ENCODE measurements around the gene CDC34. TPM values are rescaled to one million over a fixed set of nuclear protein-coding genes. Genes with fewer than 3 reads are reported as not detected.

The CDC34 gene
- total and polyA plus RNA-seq, 9 of the 15 experiments (the other 6 are each of a cell fraction or from before 2014, with no cell fraction given): 0.80 to 203 (median 65.5) TPM

GRCh38 chr19:491146-491741 is 40.3 kb upstream of the CDC34 start (continued):
- TF ChIP-seq L3MBTL2 (IDR thresholded peaks at IDR 0.05) (peak; percentile 95), RBM34 (IDR thresholded peaks at IDR 0.05; ENCODE audit: borderline replicate concordance, insufficient read depth, low read length) (no peak), SRSF7 (optimal IDR thresholded peaks at IDR 0.05; ENCODE audit: low read depth, low read length) (no peak), SRF (CRISPR knock-in tag; IDR thresholded peaks at IDR 0.05) (no peak; a peak in 1 of 4 replicates), DEAF1 (CRISPR knock-in tag; IDR thresholded peaks at IDR 0.05) (no peak), MTA1 (IDR thresholded peaks at IDR 0.05; ENCODE audit: borderline replicate concordance) (no peak), FOXK1 (CRISPR knock-in tag; IDR thresholded peaks at IDR 0.05; ENCODE audit: borderline replicate concordance) (peak; percentile 37; the same call in 1 of the 2 replicates), SMARCB1 (IDR thresholded peaks at IDR 0.05; ENCODE audit: insufficient read length, low read depth) (no peak), MEIS2 (IDR thresholded peaks at IDR 0.05; ENCODE audit: partially characterized antibody) (no peak), RBM22 (IDR thresholded peaks at IDR 0.05; ENCODE audit: low read depth, low read length, poor library complexity, severe bottlenecking) (no peak), NFRKB (IDR thresholded peaks at IDR 0.05; ENCODE audit: low read depth) (no peak), MXD1 (CRISPR knock-in tag; IDR thresholded peaks at IDR 0.05; ENCODE audit: borderline replicate concordance, poor library complexity, severe bottlenecking) (no peak), HOMEZ (CRISPR knock-in tag; IDR thresholded peaks at IDR 0.05) (no peak), LCOR (CRISPR knock-in tag; IDR thresholded peaks at IDR 0.05) (no peak), SMARCA5 (IDR thresholded peaks at IDR 0.05) (no peak), TCF3 (CRISPR knock-in tag; IDR thresholded peaks at IDR 0.05) (no peak), CBX1 (IDR thresholded peaks at IDR 0.05; ENCODE audit: low read depth) (no peak), ESRRB (CRISPR knock-in tag; IDR thresholded peaks at IDR 0.05; ENCODE audit: borderline replicate concordance) (no peak), E2F1 (CRISPR knock-in tag; IDR thresholded peaks at IDR 0.05) (no peak), RCOR1 (IDR thresholded peaks at IDR 0.05; ENCODE audit: borderline replicate concordance in 1 of 2, low read depth in 2 of 2, low read length in 2 of 2) (no peak), ZNF280A (IDR thresholded peaks at IDR 0.05; ENCODE audit: low read depth, partially characterized antibody) (no peak), NRF1 (conservative IDR thresholded peaks at IDR 0.05 in 1 of 2, IDR thresholded peaks at IDR 0.05 in 1 of 2) (no peak)

Data from K562 (cell line).